Measurements from ENCODE around the gene APOA5. TPM values are rescaled to one million over a fixed set of nuclear protein-coding genes. Genes with fewer than 3 reads are reported as not detected.

The APOA5 gene
- total RNA-seq, 1 experiment from 2014 or later, result 0.20 TPM

- Mint-ChIP-seq H3K36me3 (no peaks in the 10 kb centered on the region), H3K27me3 (ENCODE audit: low read depth) (peaks cover 11% of the 10 kb centered on the region), H3K27ac (no peak overlapping the region), H3K9me3 (no peaks in the 10 kb centered on the region), H3K4me1 (peaks cover 19% of the 10 kb centered on the region), H3K4me3 (no peak overlapping the region)
- ChIA-PET CTCF (interaction anchor here (1.2 to 6.0 kb wide), 4 partner anchors 18 to 306 kb away, joined by 3 to 358 read pairs (median 6); partner anchors contain the start of genes APOA5, PAFAH1B2 and ZPR1), POLR2A (no interaction called here)
- no peak for DNase-seq (ENCODE audit: low spot score)
- TF ChIP-seq JAZF1 (CRISPR knock-in tag; IDR thresholded peaks at IDR 0.05) (no peak), FOXJ3 (CRISPR knock-in tag; IDR thresholded peaks at IDR 0.05; ENCODE audit: borderline replicate concordance) (no peak), NFE2L1 (CRISPR knock-in tag; IDR thresholded peaks at IDR 0.05) (no peak), ZBTB21 (CRISPR knock-in tag; IDR thresholded peaks at IDR 0.05; ENCODE audit: borderline replicate concordance) (no peak), ESRRA (CRISPR knock-in tag; IDR thresholded peaks at IDR 0.05; ENCODE audit: borderline replicate concordance) (no peak), ERG (CRISPR knock-in tag; IDR thresholded peaks at IDR 0.05) (no peak), ZNF396 (CRISPR knock-in tag; IDR thresholded peaks at IDR 0.05; ENCODE audit: borderline replicate concordance) (no peak), MLX (CRISPR knock-in tag; IDR thresholded peaks at IDR 0.05) (no peak), CDX4 (CRISPR knock-in tag; IDR thresholded peaks at IDR 0.05; ENCODE audit: borderline replicate concordance) (no peak), NR3C1 (CRISPR knock-in tag; conservative IDR thresholded peaks at IDR 0.05; ENCODE audit: low read depth) (no peak)
- TF ChIP-seq, protein P1, sequence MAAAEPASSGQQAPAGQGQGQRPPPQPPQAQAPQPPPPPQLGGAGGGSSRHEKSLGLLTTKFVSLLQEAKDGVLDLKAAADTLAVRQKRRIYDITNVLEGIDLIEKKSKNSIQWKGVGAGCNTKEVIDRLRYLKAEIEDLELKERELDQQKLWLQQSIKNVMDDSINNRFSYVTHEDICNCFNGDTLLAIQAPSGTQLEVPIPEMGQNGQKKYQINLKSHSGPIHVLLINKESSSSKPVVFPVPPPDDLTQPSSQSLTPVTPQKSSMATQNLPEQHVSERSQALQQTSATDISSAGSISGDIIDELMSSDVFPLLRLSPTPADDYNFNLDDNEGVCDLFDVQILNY (CRISPR knock-in tag; IDR thresholded peaks at IDR 0.05), result no peak
- no peak for ATAC-seq
Observed at GRCh38 chr11:116838321-116839084, 46.8 kb upstream of the APOA5 start.

- POLR2A ChIA-PET, result no interaction called here
- TF ChIP-seq MXD4 (CRISPR knock-in tag; IDR thresholded peaks at IDR 0.05; ENCODE audit: borderline replicate concordance) (no peak), GABPB1 (CRISPR knock-in tag; IDR thresholded peaks at IDR 0.05) (peak; percentile 45; the same call in 1 of the 2 replicates)
- H3K36me3 Mint-ChIP-seq, result no peaks in the 10 kb centered on the region
- no peak for DNase-seq (ENCODE audit: low spot score)
- H3K4me3 Mint-ChIP-seq, result no peak within 1 kb of the TSS
- no peaks in the 10 kb centered on the region for H3K9me3 Mint-ChIP-seq
- peaks cover 11% of the 10 kb centered on the region for H3K27me3 Mint-ChIP-seq (ENCODE audit: low read depth)
- H3K27ac Mint-ChIP-seq, result no peak within 1 kb of the TSS
- ATAC-seq, result no peak
- peaks cover 19% of the 10 kb centered on the region for H3K4me1 Mint-ChIP-seq
- CTCF ChIA-PET, result interaction anchor here (0.6 to 6.0 kb wide), 12 partner anchors 17 to 341 kb away, joined by 3 to 358 read pairs (median 9); partner anchors contain the start of genes APOA5, PAFAH1B2, SIDT2 and ZPR1
Observed at GRCh38 chr11:116837231-116838091, 45.8 kb upstream of the APOA5 start, which contains the start of gene APOA1. Gene APOA1, minus strand, starts transcription at chr11:116837622. Its CDS starts 235 bp downstream, at chr11:116837387.

DNA sequence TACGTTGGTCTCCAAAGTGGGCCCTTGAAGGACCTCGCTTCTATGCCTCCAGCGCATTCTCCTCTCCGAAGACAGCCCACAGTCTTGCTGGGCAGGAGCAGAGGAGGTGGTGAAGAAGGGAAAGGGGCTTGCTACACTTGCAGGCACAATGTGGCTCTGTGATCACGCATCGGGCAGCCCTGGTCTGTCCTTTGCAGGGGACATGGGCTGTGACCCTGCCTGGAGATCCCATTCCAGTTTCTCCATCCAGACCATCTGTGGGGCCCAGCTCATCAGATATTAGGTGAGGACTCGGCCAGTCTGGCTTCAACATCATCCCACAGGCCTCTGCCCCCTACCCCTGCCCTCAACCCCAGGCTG, 44.9 kb upstream of the APOA5 start:
- peaks cover 3% of the 10 kb centered on the region; the same call in 1 of the 2 replicates for H3K9me3 Mint-ChIP-seq
- DNase-seq (ENCODE audit: low spot score) (no peak), ATAC-seq (no peak)
- H3K4me3 Mint-ChIP-seq, result no peak overlapping the region
- ChIA-PET POLR2A (interaction anchor here (0.6 to 1.4 kb wide), 2 partner anchors 45 to 302 kb away, joined by 4 to 8 read pairs; partner anchors contain the start of gene APOA5), CTCF (interaction anchor here (1.0 to 6.0 kb wide), 27 partner anchors 10 to 390 kb away, joined by 3 to 358 read pairs (median 8); partner anchors contain the start of genes APOA4, APOA5, BUD13 and PAFAH1B2)
- no peaks in the 10 kb centered on the region for H3K36me3 Mint-ChIP-seq
- peaks cover 19% of the 10 kb centered on the region for H3K4me1 Mint-ChIP-seq
- peaks cover 11% of the 10 kb centered on the region for H3K27me3 Mint-ChIP-seq (ENCODE audit: low read depth)
- H3K27ac Mint-ChIP-seq, result no peak overlapping the region
- TF ChIP-seq, protein P2, sequence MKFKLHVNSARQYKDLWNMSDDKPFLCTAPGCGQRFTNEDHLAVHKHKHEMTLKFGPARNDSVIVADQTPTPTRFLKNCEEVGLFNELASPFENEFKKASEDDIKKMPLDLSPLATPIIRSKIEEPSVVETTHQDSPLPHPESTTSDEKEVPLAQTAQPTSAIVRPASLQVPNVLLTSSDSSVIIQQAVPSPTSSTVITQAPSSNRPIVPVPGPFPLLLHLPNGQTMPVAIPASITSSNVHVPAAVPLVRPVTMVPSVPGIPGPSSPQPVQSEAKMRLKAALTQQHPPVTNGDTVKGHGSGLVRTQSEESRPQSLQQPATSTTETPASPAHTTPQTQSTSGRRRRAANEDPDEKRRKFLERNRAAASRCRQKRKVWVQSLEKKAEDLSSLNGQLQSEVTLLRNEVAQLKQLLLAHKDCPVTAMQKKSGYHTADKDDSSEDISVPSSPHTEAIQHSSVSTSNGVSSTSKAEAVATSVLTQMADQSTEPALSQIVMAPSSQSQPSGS (CRISPR knock-in tag; IDR thresholded peaks at IDR 0.05; ENCODE audit: borderline replicate concordance, low read depth), result no peak
- no peak for TF ChIP-seq ATF3 (CRISPR knock-in tag; conservative IDR thresholded peaks at IDR 0.05)
- TF ChIP-seq, protein P3, sequence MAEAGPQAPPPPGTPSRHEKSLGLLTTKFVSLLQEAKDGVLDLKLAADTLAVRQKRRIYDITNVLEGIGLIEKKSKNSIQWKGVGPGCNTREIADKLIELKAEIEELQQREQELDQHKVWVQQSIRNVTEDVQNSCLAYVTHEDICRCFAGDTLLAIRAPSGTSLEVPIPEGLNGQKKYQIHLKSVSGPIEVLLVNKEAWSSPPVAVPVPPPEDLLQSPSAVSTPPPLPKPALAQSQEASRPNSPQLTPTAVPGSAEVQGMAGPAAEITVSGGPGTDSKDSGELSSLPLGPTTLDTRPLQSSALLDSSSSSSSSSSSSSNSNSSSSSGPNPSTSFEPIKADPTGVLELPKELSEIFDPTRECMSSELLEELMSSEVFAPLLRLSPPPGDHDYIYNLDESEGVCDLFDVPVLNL (CRISPR knock-in tag; IDR thresholded peaks at IDR 0.05; ENCODE audit: borderline replicate concordance, low read depth), result no peak
- TF ChIP-seq MLX (CRISPR knock-in tag; IDR thresholded peaks at IDR 0.05), result no peak
- TF ChIP-seq ZBTB21 (CRISPR knock-in tag; IDR thresholded peaks at IDR 0.05; ENCODE audit: borderline replicate concordance), result no peak
- TF ChIP-seq GRHL2 (CRISPR knock-in tag; IDR thresholded peaks at IDR 0.05; ENCODE audit: insufficient replicate concordance, severe bottlenecking), result no peak

All from WTC11 (cell line).